Measurements from ENCODE around the gene DAP3.
A peak's percentile ranks its signal among the peaks of the same experiment; 100 is the strongest.
"Not testable (repeated sequence)": the region's sequence is repeated elsewhere in the genome, so short reads cannot be mapped to it uniquely, and the experiment has no call there.

DAP3 gene

DNA sequence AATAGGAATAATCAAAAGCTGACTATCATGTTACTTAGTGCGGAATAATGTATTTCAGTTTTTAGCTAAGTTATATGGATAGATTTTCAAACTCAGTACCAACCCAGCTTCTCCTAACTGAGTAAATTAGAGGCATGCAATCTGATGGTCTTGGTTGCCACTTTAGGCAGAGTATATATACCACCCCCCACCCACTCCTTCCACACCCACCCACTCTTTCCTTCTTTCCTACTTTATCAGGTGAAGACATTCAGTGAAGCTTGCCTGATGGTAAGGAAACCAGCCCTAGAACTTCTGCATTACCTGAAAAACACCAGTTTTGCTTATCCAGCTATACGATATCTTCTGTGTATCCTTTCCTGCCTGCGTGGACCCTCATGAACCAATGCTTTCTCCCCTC is 36.3 kb downstream of the DAP3 start:
- DNase-seq: no peak

DNA sequence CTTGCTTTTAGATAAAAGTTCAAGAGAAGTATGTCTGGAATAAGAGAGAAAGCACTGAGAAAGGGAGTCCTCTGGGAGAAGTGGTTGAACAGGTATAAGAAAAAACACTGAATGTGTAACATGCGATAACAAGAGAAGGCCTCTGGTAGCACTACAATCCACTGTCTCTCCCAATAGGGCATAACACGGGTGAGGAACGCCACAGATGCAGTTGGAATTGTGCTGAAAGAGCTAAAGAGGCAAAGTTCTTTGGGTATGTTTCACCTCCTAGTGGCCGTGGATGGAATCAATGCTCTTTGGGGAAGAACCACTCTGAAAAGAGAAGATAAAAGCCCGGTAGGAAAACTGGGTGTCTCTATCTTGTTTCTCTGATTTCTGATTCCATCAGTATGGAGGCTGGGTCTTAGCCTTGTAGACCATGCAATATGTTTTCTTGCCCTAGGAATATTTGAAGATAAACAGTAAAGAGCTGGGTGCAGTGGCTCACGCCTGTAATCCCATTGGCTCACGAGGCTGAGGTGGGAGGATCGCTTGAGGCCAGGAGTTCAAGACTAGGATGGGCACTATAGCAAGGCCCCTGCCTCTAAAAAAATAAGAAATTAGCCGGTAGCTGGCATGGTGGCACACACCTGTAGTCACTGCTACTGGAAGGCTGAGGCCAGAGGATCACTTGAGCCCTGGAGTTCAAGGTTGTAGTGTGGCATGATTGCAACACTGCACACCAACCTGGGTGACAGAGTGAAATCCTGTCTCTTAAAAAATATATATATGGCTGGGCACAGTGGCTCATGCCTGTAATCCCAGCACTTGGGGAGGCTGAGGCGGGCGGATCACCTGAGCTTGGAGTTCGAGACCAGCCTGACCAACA is 40.4 kb downstream of the DAP3 start:
- peak; percentile 13 for DNase-seq

DNA sequence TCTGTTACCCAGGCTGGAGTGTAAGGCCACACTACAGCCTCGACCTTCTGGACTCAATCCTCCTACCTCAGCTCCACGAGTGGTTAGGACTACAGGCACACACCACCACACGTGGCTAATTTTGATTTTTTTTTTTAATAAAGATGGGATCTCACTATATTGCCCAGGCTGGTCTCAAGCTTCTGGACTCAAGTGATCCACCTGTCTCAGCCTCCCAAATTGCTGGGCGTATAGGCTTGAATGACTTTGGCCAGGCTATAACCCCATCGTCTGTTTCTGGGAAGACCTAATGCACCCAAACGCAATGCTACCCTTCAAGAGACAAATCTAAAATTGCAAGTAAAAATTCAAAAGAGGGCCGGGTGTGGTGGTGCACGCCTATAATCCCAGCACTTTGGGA is 52.1 kb downstream of the DAP3 start:
- no peak for DNase-seq

DNA sequence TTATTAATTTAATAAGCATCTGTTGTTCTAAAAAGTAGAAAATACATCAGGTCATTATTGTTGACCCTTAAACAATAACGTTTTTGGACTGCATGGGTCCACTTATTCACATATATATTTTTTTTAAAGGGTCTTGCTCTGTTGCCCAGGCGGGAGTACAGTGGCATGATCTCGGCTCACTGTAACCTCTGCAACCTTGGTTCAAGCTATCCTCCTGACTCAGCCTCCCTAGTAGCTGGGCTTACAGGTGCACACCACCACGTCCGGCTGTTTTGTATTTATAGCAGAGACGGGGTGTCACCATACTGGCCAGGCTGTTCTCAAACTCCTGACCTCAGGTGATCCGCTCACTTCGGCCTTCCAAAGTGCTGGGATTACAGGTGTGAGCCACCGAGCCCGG is 53.0 kb downstream of the DAP3 start:
- no peak for DNase-seq

DNA sequence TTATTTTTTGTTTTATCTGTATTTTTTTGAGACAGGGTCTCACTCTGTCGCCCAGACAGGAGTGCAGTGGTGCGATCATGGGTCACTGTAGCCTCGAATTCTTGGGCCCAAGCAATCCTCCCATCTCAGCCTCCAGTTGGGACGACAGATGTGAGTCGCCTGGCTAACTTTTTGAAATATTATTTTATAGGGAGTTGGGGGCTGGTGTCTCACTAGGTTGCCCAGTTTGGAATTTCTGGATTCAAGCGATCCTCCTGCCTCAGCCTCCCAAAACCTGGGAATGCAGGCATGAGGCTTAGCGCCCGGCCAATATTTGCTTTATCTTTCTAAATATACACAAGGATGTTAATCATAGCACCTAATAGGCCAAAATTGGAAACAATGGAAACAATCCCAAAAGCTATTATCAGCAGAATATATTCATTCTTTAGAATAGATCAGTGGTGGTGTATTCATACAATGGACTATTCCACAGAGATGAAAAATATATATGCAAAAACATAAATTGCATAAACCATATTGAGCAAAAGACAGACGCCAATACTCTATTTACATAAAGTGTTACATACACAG is 55.9 kb downstream of the DAP3 start:
- no peak for DNase-seq

DNA sequence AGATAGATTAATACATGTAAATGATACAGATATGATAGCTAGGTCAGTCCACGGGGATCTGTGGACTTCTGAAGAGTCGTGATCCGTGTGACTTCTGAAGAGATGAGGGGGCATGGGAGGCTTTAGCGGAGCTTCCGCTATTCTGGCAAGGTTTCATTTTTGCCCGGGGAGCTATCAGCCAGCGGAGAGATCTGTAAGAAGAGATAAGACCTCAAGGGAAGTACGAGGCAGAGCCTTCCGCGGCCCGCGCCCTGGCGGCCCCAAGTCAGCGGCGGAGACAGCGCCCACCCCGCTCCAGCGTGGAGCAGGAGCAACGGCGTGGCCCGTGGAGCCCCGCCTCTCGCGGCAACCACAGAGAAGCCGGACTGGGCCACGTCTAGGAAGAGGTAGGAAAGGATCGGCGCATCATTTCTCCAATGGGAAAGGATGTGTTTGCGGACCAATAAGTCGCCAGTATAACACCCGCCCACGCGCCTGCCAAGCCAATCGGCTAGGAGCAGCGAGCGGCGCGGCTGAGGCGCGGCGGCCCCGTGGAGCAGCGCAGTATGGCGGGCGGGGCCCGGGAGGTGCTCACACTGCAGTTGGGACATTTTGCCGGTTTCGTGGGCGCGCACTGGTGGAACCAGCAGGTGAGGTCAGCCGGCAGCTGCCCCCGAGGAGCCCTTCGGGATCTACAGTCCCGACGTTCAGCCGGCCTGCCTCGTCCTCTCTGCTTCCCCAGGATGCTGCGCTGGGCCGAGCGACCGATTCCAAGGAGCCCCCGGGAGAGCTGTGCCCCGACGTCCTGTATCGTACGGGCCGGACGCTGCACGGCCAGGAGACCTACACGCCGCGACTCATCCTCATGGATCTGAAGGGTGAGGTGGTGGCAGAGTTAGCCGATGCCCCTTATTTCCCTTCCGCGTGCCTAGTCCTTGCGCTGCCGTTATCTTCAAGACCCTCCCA is 56.7 kb downstream of the DAP3 start:
- peak; percentile 99 for DNase-seq

DNA sequence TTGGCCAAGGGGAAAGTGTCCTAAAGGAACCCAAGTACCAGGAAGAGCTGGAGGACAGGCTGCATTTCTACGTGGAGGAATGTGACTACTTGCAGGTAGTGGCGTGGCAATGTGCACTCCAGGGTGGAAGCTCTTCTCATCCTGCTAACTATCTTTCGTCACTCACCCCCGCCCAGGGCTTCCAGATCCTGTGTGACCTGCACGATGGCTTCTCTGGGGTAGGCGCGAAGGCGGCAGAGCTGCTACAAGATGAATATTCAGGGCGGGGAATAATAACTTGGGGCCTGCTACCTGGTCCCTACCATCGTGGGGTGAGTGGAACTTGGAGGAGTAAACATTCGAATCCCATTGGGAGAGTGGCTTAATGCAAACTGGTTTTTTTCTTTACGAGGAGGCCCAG is 58.7 kb downstream of the DAP3 start:
- DNase-seq: not testable (repeated sequence)

DNA sequence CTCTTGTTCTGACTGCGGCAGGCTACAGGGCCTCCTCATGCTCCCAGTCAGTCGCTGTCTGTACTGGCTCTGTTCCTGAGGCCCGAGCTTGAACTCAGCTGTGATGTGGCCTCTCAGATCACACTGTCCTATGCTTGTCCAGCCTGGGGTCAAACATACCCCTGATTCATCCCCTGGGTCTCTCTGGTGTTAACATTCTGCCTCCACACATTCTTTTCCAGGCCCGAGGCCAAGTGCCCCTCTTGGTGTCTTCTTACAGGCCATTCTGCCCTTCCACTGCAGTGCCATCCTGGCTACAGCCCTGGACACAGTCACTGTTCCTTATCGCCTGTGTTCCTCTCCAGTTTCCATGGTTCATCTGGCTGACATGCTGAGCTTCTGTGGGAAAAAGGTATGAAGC is 59.2 kb downstream of the DAP3 start:
- not testable (repeated sequence) for DNase-seq

DNA sequence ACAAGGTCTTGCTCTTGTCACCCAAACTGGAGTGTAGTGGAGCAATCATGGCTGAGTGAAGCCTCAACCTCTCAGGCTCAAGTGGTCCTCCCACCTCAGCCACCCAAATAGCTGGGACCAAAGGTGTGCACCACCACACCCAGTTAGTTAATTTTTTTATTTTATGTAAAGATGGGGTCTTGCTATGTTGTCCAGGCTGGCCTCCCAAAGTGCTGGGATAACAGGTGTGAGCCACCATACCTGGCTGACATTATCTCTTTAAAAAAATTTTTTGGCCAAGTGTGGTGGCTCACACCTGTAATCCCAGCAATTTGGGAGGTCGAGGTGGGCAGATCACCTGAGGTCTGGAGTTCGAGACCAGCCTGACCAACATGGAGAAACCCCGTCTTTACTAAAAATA is 70.1 kb downstream of the DAP3 start:
- not testable (repeated sequence) for DNase-seq

DNA sequence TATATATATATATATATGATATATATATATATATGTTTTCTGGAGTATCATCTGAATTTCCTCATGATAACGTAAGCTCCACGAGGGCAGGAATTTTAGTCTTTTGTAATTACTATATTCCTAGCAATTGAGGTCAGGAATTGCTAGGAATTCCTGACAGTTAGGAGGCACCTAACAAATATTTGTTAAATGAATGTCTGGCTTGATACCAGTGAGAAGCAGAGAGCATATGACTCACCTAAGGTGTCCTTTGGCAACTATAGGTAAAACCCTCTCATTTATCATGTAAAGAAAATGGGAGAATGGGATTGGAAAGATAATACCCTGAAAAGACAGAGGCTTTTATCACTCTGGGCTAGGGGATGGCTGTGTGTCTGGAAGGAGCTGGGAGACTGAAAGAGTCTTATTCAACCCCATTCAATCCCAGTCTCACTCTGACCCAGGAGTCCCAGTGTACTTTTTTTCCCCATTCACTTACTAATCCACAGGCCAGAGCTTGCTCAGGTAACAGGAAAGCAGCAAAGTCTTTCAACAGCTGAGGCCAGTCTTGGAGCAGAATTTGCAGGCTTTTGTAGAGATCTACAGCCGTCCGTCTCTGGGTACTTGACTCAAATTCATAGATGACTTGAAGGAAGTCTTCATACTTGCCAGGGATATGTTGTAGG is 71.2 kb downstream of the DAP3 start:
- DNase-seq: no peak

DNA sequence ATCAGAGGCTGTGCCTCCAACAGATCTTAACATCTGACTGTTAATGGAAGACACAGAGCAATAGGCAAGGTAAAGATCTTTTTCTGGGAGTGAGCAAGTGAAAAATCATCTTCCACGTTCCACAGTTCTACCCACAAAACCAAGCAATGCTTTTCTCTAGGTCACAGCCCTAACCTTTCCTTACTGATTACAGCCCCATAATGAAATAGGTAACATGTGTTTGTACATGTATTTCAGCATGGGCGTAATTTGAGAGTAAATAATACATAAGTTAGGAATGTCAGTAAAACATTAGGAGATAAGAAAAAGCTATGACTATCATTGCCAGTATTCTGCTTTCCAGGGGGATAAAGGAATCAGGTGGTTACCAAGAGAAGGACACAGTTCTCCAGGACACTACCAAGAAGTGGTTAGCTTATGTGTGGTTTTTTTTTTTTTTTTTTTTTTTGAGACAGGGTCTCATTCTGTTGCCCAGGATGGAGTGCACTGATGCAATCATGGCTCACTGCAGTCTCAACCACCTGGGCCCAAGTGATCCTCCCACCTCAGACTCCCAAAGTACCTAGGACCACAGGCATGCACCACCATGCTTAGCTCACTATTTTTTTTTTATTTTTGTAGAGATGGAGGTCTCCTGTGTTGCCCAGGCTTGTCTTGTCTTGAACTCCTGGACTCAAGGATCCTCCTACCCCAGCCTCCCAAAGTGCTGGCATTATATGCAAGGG is 72.0 kb downstream of the DAP3 start:
- DNase-seq: no peak

DNA sequence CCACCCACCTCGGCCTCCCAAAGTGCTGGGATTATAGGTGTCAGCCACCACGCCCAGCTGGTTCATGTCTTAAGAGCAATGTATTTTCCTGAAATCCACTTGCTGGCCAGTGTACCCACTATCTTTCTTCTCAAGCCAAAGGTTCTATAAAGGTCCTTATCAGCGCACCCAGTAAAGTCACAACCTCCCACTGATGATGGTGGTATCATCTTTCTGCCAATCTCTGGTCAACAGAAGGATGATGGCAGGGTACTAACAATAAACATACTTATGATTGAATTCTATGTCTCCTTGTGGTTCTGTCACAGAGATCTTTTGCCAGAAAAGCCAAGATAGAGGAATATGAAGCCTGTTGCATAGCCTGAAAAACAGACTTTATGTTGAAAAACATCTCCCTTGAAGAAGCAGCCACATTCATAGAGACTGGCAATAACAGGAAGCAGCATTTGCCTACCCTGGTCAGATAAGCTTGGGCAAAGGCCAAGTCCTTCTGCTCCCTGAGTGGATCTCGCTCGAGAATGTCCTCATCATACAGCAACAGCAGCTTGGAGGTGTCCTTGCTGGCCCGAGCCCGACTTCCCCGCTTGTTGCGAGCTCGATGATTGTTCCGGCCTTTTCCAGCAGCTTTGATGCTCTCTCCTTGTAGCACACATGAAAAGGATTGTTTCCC is 73.0 kb downstream of the DAP3 start:
- DNase-seq: no peak

DNA sequence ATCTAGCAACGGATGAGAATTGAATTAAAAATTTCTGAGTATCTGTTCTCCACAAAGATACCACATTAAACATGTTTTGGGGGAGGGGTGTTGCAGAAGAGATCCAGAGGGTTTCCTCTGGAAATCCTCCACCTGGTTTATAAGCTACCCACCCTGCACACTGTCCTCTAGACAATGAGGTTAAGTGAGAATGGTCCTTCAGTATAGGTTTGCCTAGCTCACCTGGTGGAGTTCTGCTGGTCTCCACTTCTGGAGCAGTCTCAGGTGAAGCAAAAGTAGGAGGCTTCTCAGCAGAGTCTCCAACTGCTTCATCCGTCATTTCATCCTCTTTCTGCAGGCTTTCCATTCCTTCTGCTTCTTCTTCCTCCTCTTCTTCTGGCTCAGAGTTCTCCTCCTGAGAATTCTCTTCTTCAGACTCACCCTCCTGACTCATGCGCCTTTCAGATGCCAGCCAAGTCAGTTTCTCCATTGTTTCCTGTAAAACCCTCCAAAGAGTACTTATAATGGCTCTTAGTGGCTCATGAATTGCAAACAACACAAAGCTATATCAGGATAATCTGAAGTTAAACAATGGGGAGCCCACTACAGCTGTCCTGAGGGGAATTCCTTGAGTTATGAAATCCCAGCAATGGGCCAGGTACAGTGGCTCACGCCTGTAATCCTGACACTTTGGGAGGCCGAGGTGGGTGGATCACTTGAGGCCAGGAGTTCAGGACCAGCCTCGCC is 74.4 kb downstream of the DAP3 start:
- DNase-seq: peak; percentile 33

DNA sequence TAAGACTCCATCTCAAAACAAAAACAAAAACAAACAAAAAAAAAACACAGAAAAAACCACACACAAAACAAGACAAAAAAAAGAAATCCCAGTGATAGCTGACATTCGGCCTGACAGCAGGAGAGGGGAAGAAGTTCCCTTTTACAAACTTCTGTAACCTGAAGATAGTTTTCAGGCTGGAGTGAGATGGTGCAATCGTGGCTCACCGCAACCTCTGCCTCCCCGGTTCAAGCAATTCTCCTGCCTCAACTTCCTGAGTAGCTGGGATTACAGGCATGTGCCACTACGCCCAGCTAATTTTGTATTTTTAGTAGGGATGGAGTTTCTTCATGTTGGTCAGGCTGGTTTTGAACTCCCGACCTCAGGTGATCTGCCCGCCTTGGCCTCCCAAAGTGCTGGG is 75.1 kb downstream of the DAP3 start:
- peak; percentile 75 for DNase-seq

DNA sequence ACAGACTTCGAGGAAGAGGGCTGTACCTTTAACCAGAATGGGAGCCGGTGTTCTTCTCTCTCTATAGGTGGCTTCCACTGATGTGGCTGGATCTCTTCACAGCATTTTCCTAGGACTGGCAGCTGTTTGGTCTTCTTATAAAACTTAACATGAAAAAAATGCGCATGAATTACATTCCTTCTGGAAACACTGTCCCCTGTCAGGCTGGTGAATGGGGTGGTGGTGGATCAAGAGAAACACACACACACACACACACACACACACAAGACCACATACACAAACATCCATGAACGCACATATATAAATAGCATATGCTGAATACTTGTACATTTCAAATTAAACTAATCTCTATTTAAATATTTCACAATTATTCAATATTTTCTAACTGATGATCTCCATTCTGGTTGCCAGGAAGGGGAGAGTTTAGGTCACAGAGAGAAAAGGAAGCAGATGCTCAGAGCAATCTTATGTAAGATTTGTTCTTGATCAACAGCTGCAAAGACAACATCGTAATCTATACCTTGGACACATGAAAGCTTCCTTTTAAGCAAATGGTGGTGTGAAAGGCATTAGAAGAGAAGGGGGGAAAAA is 78.6 kb downstream of the DAP3 start:
- not testable (repeated sequence) for DNase-seq

DNA sequence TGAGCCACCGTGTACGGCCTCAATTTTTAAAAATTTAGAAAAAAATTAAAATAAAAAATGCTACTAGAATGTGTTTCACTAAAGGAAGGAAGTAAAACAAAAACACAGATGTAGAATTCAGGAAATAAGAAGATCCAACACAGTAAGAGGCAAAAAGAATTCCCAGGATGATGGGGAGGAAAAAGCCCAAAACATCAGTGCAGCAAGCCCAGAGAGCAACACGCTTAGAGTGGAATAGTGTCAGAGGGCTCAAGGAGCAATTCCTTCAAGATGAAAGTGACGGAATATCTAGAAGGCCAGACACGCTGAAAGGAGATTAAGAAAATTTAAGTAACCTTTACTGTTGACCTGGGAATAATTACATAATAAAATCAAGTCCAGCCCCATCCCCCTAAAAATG is 80.4 kb downstream of the DAP3 start:
- DNase-seq: no peak

DNA sequence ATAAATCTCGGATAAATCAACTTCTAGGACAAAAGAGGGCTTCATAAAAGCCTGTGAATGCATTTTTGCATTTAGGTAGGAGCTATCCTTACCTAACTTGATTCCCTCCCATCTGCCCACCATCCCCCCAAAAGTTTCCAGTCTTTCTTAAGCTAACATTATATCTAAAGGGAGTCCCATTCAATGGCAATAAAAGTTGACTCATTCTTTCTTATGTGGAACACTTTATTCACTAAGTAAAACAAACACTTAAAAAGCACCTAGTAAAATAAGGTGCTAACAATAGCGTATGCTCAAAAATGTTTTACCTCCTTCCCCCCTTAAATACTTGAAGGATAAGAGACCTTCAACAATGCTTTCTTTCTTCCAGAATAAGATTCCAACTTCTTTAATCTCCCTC is 84.3 kb downstream of the DAP3 start:
- DNase-seq: no peak

DNA sequence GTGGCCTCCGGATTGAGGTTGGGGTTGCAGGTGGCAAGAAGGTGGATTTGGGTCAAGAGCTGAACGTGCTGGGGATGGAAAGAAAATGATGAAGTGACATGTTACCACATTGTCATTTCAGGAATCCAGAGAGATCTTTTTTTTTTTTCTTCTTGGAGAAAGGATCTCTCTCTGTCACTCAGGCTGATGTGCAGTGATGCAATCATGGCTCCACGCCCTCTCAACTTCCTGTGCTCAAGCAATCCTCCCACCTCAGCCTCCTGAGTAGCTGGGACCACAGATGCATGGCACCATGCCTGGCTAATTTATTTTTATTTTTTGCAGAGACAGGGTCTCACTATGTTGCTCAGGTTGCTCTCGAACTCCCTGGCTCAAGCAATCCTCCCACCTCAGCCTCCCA is 87.5 kb downstream of the DAP3 start:
- peak; percentile 53 for DNase-seq

DNA sequence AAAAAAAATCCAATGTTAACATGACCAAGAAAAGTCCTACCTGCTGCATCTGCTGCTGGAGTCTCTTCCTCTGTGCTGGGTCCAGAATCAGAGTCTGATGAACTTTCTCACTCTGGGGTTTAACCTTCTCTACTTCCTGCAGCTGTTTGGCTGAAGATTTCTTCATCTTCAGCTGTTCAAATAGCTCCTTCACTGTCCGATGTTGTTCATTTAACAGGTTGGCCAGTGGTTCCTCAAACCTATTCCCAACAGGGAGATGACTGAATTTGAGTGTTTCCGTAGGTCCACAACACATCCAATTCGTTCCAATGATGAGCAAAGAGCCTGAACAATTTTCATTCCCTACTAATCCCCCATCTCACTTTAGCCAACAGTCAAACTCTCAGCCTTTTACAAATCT is 88.7 kb downstream of the DAP3 start:
- no peak for DNase-seq
